Mesenchymal stem cell (in vitro differentiated cells and primary cell): ENCODE results near the gene ALDH3B1.

Experiments used
- DNase-seq: peaks from one replicate; pipeline ENCODE4 v3.0.0-alpha.2; 2013
- H2AFZ ChIP-seq: one replicate; pipeline ENCODE4 v1.6.1; 2013; ENCODE audit warnings: low read depth, mild to moderate bottlenecking, control low read depth, inconsistent platforms, low read length, moderate library complexity
- H2AK5ac ChIP-seq: 2 replicates; pipeline ENCODE4 v1.6.1; 2013; ENCODE audit warnings: low read length, moderate library complexity, mild to moderate bottlenecking, inconsistent platforms; ENCODE audit not compliant: severe bottlenecking
- H2BK120ac ChIP-seq: one replicate; pipeline ENCODE4 v1.6.1; 2013; ENCODE audit warnings: low read depth, mild to moderate bottlenecking, inconsistent platforms, low read length, moderate library complexity
- H2BK12ac ChIP-seq, 2 experiments: one replicate each; pipeline ENCODE4 v1.6.1; 2013; ENCODE audit warnings: inconsistent platforms in 2 of 2, low read length in 2 of 2, mild to moderate bottlenecking in 2 of 2, moderate library complexity in 2 of 2, control low read depth in 1 of 2
- H2BK15ac ChIP-seq: one replicate; pipeline ENCODE4 v1.6.1; 2013; ENCODE audit warnings: mild to moderate bottlenecking, low read depth, inconsistent platforms; ENCODE audit not compliant: poor library complexity, severe bottlenecking
- H2BK5ac ChIP-seq: 2 replicates; pipeline ENCODE4 v1.6.1; 2013; ENCODE audit warnings: low read depth, mild to moderate bottlenecking, low read length, control low read depth, inconsistent platforms; ENCODE audit not compliant: poor library complexity, severe bottlenecking
- H3K14ac ChIP-seq, 2 experiments: one replicate each; pipeline ENCODE4 v1.6.1; 2013; ENCODE audit warnings: inconsistent platforms in 2 of 2, low read length in 2 of 2, control low read depth in 1 of 2, mild to moderate bottlenecking in 1 of 2, moderate library complexity in 1 of 2
- H3K18ac ChIP-seq, 2 experiments: one replicate each; pipeline ENCODE4 v1.6.1; 2013; ENCODE audit warnings: inconsistent platforms in 2 of 2, low read length in 2 of 2, control low read depth in 1 of 2, low read depth in 1 of 2, mild to moderate bottlenecking in 1 of 2
- H3K23ac ChIP-seq, 2 experiments: one replicate each; pipeline ENCODE4 v1.6.1; 2013; ENCODE audit warnings: inconsistent platforms in 2 of 2, low read length in 2 of 2, mild to moderate bottlenecking in 2 of 2, moderate library complexity in 2 of 2, control low read depth in 1 of 2
- H3K27ac ChIP-seq: 2 replicates; pipeline ENCODE4 v1.5.1; 2013; ENCODE audit warnings: mild to moderate bottlenecking, moderate library complexity, low read length, control low read depth, inconsistent platforms; ENCODE audit not compliant: poor library complexity, severe bottlenecking
- H3K27me3 ChIP-seq, 2 experiments: 2 replicates each; pipeline versions ENCODE4 v1.6.1 to v1.7.0; 2013; ENCODE audit warnings: low read length in 2 of 2, mild to moderate bottlenecking in 2 of 2, moderate library complexity in 2 of 2, control low read depth in 1 of 2, inconsistent platforms in 1 of 2; ENCODE audit not compliant: control insufficient read depth in 1 of 2, insufficient read depth in 1 of 2
- H3K36me3 ChIP-seq, 2 experiments: 2 replicates each; pipeline versions ENCODE4 v1.6.1 to v1.7.0; 2013; ENCODE audit warnings: low read length in 2 of 2, control low read depth in 1 of 2, inconsistent platforms in 1 of 2, low read depth in 1 of 2, mild to moderate bottlenecking in 1 of 2; ENCODE audit not compliant: insufficient read depth in 2 of 2, control insufficient read depth in 1 of 2
- H3K4ac ChIP-seq, 2 experiments: one replicate each; pipeline ENCODE4 v1.6.1; 2013; ENCODE audit warnings: inconsistent platforms in 2 of 2, low read length in 2 of 2, mild to moderate bottlenecking in 2 of 2, moderate library complexity in 2 of 2, control low read depth in 1 of 2, low read depth in 1 of 2
- H3K4me1 ChIP-seq: 2 replicates; pipeline ENCODE4 v1.6.1; 2013; ENCODE audit warnings: low read depth, low read length, control low read depth; ENCODE audit not compliant: control insufficient read depth, insufficient read depth
- H3K4me2 ChIP-seq: 2 replicates; pipeline ENCODE4 v1.6.1; 2013; ENCODE audit warnings: low read length, mild to moderate bottlenecking, inconsistent platforms; ENCODE audit not compliant: poor library complexity, severe bottlenecking
- H3K4me3 ChIP-seq, 2 experiments: 2 replicates each; pipeline versions ENCODE4 v1.5.1 to v1.7.0; 2013; ENCODE audit warnings: low read length in 2 of 2, mild to moderate bottlenecking in 2 of 2, control low read depth in 1 of 2, low read depth in 1 of 2; ENCODE audit not compliant: insufficient read depth in 1 of 2
- H3K79me1 ChIP-seq: replicated peaks from 2 replicates; pipeline ENCODE4 v1.6.1; 2013; ENCODE audit warnings: mild to moderate bottlenecking, control low read depth, low read length, inconsistent platforms; ENCODE audit not compliant: poor library complexity, severe bottlenecking
- H3K9ac ChIP-seq: 2 replicates; pipeline ENCODE4 v1.7.0; 2013; ENCODE audit warnings: mild to moderate bottlenecking, low read length, moderate library complexity
- H3K9me3 ChIP-seq: 2 replicates; pipeline ENCODE4 v1.7.0; 2013; ENCODE audit warnings: mild to moderate bottlenecking, low read length; ENCODE audit not compliant: control insufficient read depth
- H4K8ac ChIP-seq: one replicate; pipeline ENCODE4 v1.6.1; 2013; ENCODE audit warnings: inconsistent platforms, mild to moderate bottlenecking, low read length, moderate library complexity
- H4K91ac ChIP-seq: one replicate; pipeline ENCODE4 v1.6.1; 2013; ENCODE audit warnings: mild to moderate bottlenecking, low read length, inconsistent platforms
- WGBS: methylation state at CpG from one replicate; pipeline ENCODE4 v1.1.7; 2013; ENCODE audit warnings: mixed read lengths; 5-methylcytosine and 5-hydroxymethylcytosine counted together

Gene ALDH3B1

GRCh38 chr11:68017980-68018729 lies 8.0 kb downstream of the ALDH3B1 start:
- Histone ChIP-seq H2AK5ac (no peak overlapping the region), H3K9me3 (no peaks in the 10 kb centered on the region), H4K8ac (peak overlapping the region; percentile 56), H2BK15ac (peak overlapping the region; percentile 41), H3K36me3 (peaks cover 14 to 23% of the 10 kb centered on the region in 2 experiments), H2BK12ac (no peak overlapping the region), H3K4me1 (peaks cover 48% of the 10 kb centered on the region), H3K27me3 (no peaks in the 10 kb centered on the region), H3K9ac (no peak overlapping the region), H3K4ac (no peak overlapping the region), H3K27ac (no peak overlapping the region), H3K4me3 (no peak overlapping the region), H3K4me2 (no peak overlapping the region), H4K91ac (peak overlapping the region; percentile 43), H3K23ac (no peak overlapping the region), H2BK120ac (no peak overlapping the region), H3K79me1 (no peaks in the 10 kb centered on the region), H3K18ac (no peak overlapping the region), H2AFZ (no peak overlapping the region), H2BK5ac (no peak overlapping the region), H3K14ac (no peak overlapping the region)
- WGBS: 92% methylated on average over 27 of the region's 27 CpGs
- DNase-seq: no peak

- H2BK12ac ChIP-seq: no peak overlapping the region
- H2BK120ac ChIP-seq: no peak overlapping the region
- WGBS: 94% methylated on average over 18 of the region's 18 CpGs
- H4K91ac ChIP-seq: peak overlapping the region; percentile 54
- peaks cover 44% of the 10 kb centered on the region for H3K4me1 ChIP-seq
- no peak overlapping the region for H2BK15ac ChIP-seq
- H2AFZ ChIP-seq: no peak overlapping the region
- H3K79me1 ChIP-seq: no peaks in the 10 kb centered on the region
- H3K27me3 ChIP-seq: no peaks in the 10 kb centered on the region
- no peak overlapping the region for H3K18ac ChIP-seq
- H4K8ac ChIP-seq: no peak overlapping the region
- H2BK5ac ChIP-seq: no peak overlapping the region
- H3K4me2 ChIP-seq: no peak overlapping the region
- no peak overlapping the region for H3K9ac ChIP-seq
- H2AK5ac ChIP-seq: no peak overlapping the region
- no peak overlapping the region for H3K4ac ChIP-seq
- H3K14ac ChIP-seq: no peak overlapping the region
- H3K36me3 ChIP-seq: peaks cover 14 to 23% of the 10 kb centered on the region in 2 experiments
- DNase-seq: no peak
- H3K4me3 ChIP-seq: no peak overlapping the region
- no peak overlapping the region for H3K23ac ChIP-seq
- H3K27ac ChIP-seq: no peak overlapping the region
- H3K9me3 ChIP-seq: no peaks in the 10 kb centered on the region
Measured at GRCh38 chr11:68018730-68019190, 8.6 kb downstream of the ALDH3B1 start.

GRCh38 chr11:68019486-68019885 lies 9.4 kb downstream of the ALDH3B1 start:
- Histone ChIP-seq H3K14ac (no peak overlapping the region), H3K4me3 (no peak overlapping the region), H3K4me2 (no peak overlapping the region), H3K36me3 (peaks cover 20 to 23% of the 10 kb centered on the region in 2 experiments), H4K8ac (no peak overlapping the region), H3K4ac (no peak overlapping the region), H2AFZ (no peak overlapping the region), H2BK15ac (no peak overlapping the region), H2BK12ac (peak overlapping the region in 1 of 2 experiments; percentile 8), H3K79me1 (no peaks in the 10 kb centered on the region), H3K4me1 (peaks cover 37% of the 10 kb centered on the region), H3K9me3 (no peaks in the 10 kb centered on the region), H3K23ac (no peak overlapping the region), H3K18ac (no peak overlapping the region), H2AK5ac (no peak overlapping the region), H2BK120ac (no peak overlapping the region), H2BK5ac (no peak overlapping the region), H3K9ac (no peak overlapping the region), H4K91ac (no peak overlapping the region), H3K27ac (no peak overlapping the region), H3K27me3 (no peaks in the 10 kb centered on the region)
- DNase-seq: no peak
- 96% methylated on average over 12 of the region's 12 CpGs for WGBS

- no peak overlapping the region for H2BK15ac ChIP-seq
- WGBS: 43% methylated on average over 11 of the region's 11 CpGs
Measured at GRCh38 chr11:68020575-68020974, 10.4 kb downstream of the ALDH3B1 start.

More at GRCh38 chr11:68020575-68020974, 10.4 kb downstream of the ALDH3B1 start:
- Histone ChIP-seq H3K4ac (peak overlapping the region in 1 of 2 experiments; percentile 19), H3K4me3 (peak overlapping the region in 1 of 2 experiments; percentile 20), H3K9me3 (no peaks in the 10 kb centered on the region), H2BK5ac (no peak overlapping the region), H3K79me1 (no peaks in the 10 kb centered on the region), H2BK12ac (peak overlapping the region in 1 of 2 experiments; percentile 12), H3K18ac (peak overlapping the region in 1 of 2 experiments; percentile 42), H3K14ac (peak overlapping the region in 1 of 2 experiments; percentile 81), H2BK120ac (peak overlapping the region; percentile 22), H3K23ac (no peak overlapping the region), H4K8ac (peak overlapping the region; percentile 19), H2AFZ (peak overlapping the region; percentile 7), H3K9ac (no peak overlapping the region), H3K36me3 (peaks cover 20 to 30% of the 10 kb centered on the region in 2 experiments), H3K27me3 (no peaks in the 10 kb centered on the region), H2AK5ac (peak overlapping the region; percentile 81), H3K4me2 (no peak overlapping the region), H3K27ac (no peak overlapping the region), H3K4me1 (peaks cover 29% of the 10 kb centered on the region), H4K91ac (peak overlapping the region; percentile 43)
- DNase-seq: peak; percentile 56
